SU-DHL-6 (cell line): ENCODE results near the gene TBC1D22A.

Experiments used
- H2AFZ ChIP-seq: fragments of 200-600 bp; sonication (generic); 2 replicates; pipeline ENCODE4 v1.6.1; 2014; ENCODE audit warnings: low read depth, mild to moderate bottlenecking, moderate library complexity, mixed read lengths, antibody characterized with exemption, low read length; ENCODE audit not compliant: severe bottlenecking
- H3F3A ChIP-seq: fragments of 200-600 bp; shearing (Covaris generic); 2 replicates; pipeline ENCODE4 v1.6.0; 2016; ENCODE audit warnings: antibody characterized with exemption, mild to moderate bottlenecking; ENCODE audit not compliant: insufficient read depth
- H3K27ac ChIP-seq: fragments of 200-600 bp; sonication (generic); 2 replicates; pipeline ENCODE4 v1.5.1; 2016; ENCODE audit warnings: low read depth, mild to moderate bottlenecking, low read length, moderate library complexity, mixed read lengths
- H3K27me3 ChIP-seq: fragments of 200-600 bp; sonication (generic), shearing (Covaris generic); 2 replicates; pipeline ENCODE4 v1.6.0; 2014; ENCODE audit warnings: mild to moderate bottlenecking, low read length
- H3K36me3 ChIP-seq: fragments of 200-600 bp; sonication (generic); 2 replicates; pipeline ENCODE4 v1.6.1; 2014; ENCODE audit warnings: mild to moderate bottlenecking, low read length, mixed read lengths
- H3K4me2 ChIP-seq: fragments of 300-600, 200-600 bp; shearing (Covaris generic), sonication (generic); 2 replicates; pipeline ENCODE4 v1.6.0; 2014; ENCODE audit warnings: low read length, low read depth, mild to moderate bottlenecking; ENCODE audit not compliant: poor library complexity, severe bottlenecking
- H3K4me3 ChIP-seq: fragments of 200-600 bp; sonication (generic); 2 replicates; pipeline ENCODE4 v1.5.1; 2014; ENCODE audit warnings: antibody characterized with exemption, low read length, mild to moderate bottlenecking, mixed read lengths; ENCODE audit not compliant: insufficient read depth, poor library complexity, severe bottlenecking
- H3K79me2 ChIP-seq: fragments of 200-600 bp; sonication (generic); 2 replicates; pipeline ENCODE4 v1.6.1; 2014; ENCODE audit warnings: mild to moderate bottlenecking, low read length, moderate library complexity; ENCODE audit not compliant: insufficient read depth
- H3K9ac ChIP-seq: fragments of 200-600 bp; sonication (generic); 2 replicates; pipeline ENCODE4 v1.7.0; 2014; ENCODE audit warnings: mild to moderate bottlenecking, low read length
- H3K9me2 ChIP-seq: fragments of 200-600 bp; sonication (generic); replicated peaks from 2 replicates; pipeline ENCODE4 v1.6.1; 2014; ENCODE audit warnings: low read length; ENCODE audit not compliant: insufficient read depth
- H3K9me3 ChIP-seq: fragments of 200-600 bp; sonication (generic); 2 replicates; pipeline ENCODE4 v1.6.1; 2014; ENCODE audit warnings: low read length, mixed read lengths; ENCODE audit not compliant: insufficient read depth
- H4K20me1 ChIP-seq: fragments of 200-600 bp; sonication (generic); 2 replicates; pipeline ENCODE4 v1.6.1; 2014; ENCODE audit warnings: low read depth, mild to moderate bottlenecking, antibody characterized with exemption, low read length, moderate library complexity, mixed read lengths
- CTCF ChIP-seq: fragments of 200-600 bp; sonication (generic); IDR thresholded peaks from one replicate; pipeline ENCODE4 v1.5.1; 2017; ENCODE audit warnings: antibody characterized with exemption, mild to moderate bottlenecking, low read length, moderate library complexity; ENCODE audit not compliant: insufficient read depth, poor library complexity, severe bottlenecking
- EZH2phosphoT487 ChIP-seq: fragments of 200-600 bp; sonication (generic), shearing (Covaris generic); conservative IDR thresholded peaks from 2 replicates; pipeline ENCODE4 v1.6.1; 2018; ENCODE audit warnings: mild to moderate bottlenecking, antibody characterized with exemption, low read length, moderate library complexity, mixed read lengths

TBC1D22A gene

GRCh38 chr22:46861468-46862367 is 99.3 kb downstream of the TBC1D22A start:
- Histone ChIP-seq H3K27ac (no peak overlapping the region), H3K4me3 (no peak overlapping the region), H3K9ac (no peak overlapping the region), H3F3A (no peaks in the 10 kb centered on the region), H3K79me2 (peaks cover 62% of the 10 kb centered on the region), H3K27me3 (no peaks in the 10 kb centered on the region), H2AFZ (no peak overlapping the region), H4K20me1 (peaks cover 4% of the 10 kb centered on the region; the same call in 1 of the 2 replicates), H3K9me3 (no peaks in the 10 kb centered on the region), H3K4me2 (no peak overlapping the region), H3K9me2 (no peaks in the 10 kb centered on the region), H3K36me3 (no peaks in the 10 kb centered on the region)
- TF ChIP-seq CTCF (no peak), EZH2phosphoT487 (no peak)

DNA sequence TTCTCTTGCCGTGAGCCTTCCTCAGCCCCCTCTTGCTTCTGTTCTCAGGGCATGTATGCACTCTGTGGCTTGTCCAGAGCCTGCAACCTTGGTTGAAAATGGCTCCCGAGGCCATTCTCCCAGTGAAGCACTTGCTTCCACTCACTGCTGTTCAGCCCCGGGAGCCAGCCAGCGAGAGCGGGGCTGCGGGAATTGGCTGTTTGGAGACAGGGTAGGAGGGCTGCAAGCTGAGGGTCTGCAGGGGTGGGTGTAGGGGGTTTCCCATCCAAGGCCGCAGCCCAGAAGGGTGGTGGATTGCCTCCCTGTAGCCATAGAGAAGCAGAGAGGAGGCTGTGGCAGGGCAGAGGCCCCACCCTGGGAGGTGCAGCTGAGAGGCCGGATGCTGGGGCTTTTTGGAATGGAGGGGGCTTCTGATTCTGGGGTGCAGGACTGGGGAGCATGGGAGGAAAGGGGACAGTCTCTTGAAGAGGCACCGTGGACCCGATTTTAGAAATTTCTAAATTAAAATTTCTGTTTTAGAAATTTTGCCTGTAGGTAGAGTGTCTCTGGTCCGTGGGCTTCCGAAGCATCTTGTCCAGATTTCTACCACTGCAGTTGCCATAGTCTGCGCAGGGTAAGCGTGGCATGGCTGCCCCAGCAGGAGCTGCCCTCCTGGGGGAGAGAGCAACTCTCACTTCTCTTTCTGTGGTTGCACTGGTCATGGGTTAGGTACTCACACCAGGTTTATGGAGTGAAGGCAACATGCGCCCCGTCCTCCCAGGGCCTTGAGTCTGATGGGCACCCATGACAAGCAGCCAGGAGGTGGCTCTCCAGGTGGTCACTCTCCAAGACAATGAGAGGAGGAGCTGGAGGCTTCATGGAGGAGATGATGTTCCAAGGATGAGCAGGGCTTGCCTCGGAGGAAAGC is 100.2 kb downstream of the TBC1D22A start:
- Histone ChIP-seq H3K36me3 (no peaks in the 10 kb centered on the region), H3K9me3 (no peaks in the 10 kb centered on the region), H3F3A (no peaks in the 10 kb centered on the region), H3K27ac (no peak overlapping the region), H3K9ac (no peak overlapping the region), H3K27me3 (no peaks in the 10 kb centered on the region), H3K4me2 (no peak overlapping the region), H4K20me1 (no peaks in the 10 kb centered on the region; the same call in 1 of the 2 replicates), H3K4me3 (no peak overlapping the region), H3K9me2 (no peaks in the 10 kb centered on the region), H3K79me2 (peaks cover 62% of the 10 kb centered on the region), H2AFZ (no peak overlapping the region)
- TF ChIP-seq CTCF (no peak), EZH2phosphoT487 (no peak)

DNA sequence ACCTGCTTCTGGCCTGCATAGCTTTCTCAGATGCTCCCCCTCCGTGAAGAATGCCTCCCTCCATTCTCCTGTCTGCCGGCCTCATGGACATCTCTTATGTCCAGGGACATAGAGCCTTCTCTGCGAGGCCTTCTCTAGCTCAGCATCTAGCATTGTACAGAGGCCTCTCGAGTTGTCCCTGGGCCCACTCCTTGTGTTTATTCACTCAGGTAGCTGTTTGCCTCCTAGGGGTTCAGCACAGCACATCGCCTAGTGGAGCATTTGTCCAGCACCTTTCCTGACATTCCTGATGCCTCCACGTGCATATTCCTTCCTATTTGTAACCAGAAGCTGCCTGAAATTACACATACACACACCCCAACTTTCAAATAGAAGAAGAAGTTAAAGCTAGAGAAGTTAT is 101.3 kb downstream of the TBC1D22A start:
- Histone ChIP-seq H3K9ac (no peak overlapping the region), H3K4me2 (no peak overlapping the region), H3K9me3 (no peaks in the 10 kb centered on the region), H3K27ac (no peak overlapping the region), H3K4me3 (no peak overlapping the region), H3F3A (no peaks in the 10 kb centered on the region), H3K36me3 (no peaks in the 10 kb centered on the region), H3K79me2 (peaks cover 57% of the 10 kb centered on the region), H3K27me3 (no peaks in the 10 kb centered on the region), H2AFZ (no peak overlapping the region), H4K20me1 (no peaks in the 10 kb centered on the region; the same call in 1 of the 2 replicates), H3K9me2 (no peaks in the 10 kb centered on the region)
- TF ChIP-seq EZH2phosphoT487 (no peak), CTCF (no peak)
